ENCODE measurements around the gene PNMA8C.

- TF ChIP-seq CTCF (IDR thresholded peaks at IDR 0.05) (no peak), POLR2A (IDR thresholded peaks at IDR 0.05) (no peak)
These were observed 18.3 kb upstream of the PNMA8C start for GRCh38 chr19:46447006-46447405.
